ENCODE measurements around the gene MMP15. TPM values are rescaled to one million over a fixed set of nuclear protein-coding genes. Genes with fewer than 3 reads are reported as not detected.

MMP15 gene
- total and polyA plus RNA-seq, 2 of the 4 experiments (the other 2 are of a cell fraction), result 0.18 to 0.56 TPM

DNA sequence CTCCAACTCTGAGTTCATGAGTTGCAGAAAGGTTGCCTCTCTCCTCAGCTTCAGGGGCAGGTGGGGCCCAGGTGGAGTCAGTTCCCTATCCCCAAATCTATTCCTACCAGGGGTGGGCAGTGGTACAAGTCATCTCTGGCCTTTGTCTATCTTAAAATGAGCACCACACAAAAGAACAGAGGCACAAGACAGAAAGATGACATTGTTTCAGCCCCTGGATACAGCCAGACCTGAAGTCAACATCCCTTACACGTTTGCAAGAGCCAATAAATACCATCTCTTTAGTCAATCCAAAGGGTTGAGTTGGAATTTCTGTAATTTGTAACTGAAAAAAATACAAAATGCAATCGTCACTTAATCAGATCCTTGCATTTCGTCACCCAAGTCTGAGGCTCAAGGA lies 32.2 kb downstream of the MMP15 start:
- Histone ChIP-seq H3K9me3 (ENCODE audit: control insufficient read depth, insufficient read depth, low read length) (no peaks in the 10 kb centered on the region), H4K8ac (ENCODE audit: low read depth in 2 of 2, low read length in 2 of 2) (no peak overlapping the region), H2AK9ac (replicated peaks; ENCODE audit: low read depth, low read length, poor library complexity) (no peak overlapping the region), H3K4me2 (ENCODE audit: low read depth, low read length) (no peak overlapping the region), H4K91ac (ENCODE audit: insufficient read depth, low read depth, low read length) (no peak overlapping the region), H3K27ac (ENCODE audit: insufficient read depth, low read length) (no peak overlapping the region), H3K14ac (replicated peaks; ENCODE audit: low read depth, low read length) (no peak overlapping the region), H3K23ac (ENCODE audit: low read depth, low read length) (no peak overlapping the region), H3K9ac (ENCODE audit: low read depth, low read length) (no peak overlapping the region), H3K9me1 (ENCODE audit: insufficient read depth, low read length) (no peaks in the 10 kb centered on the region), H3K36me3 (ENCODE audit: control insufficient read depth, insufficient read depth, low read length) (no peaks in the 10 kb centered on the region), H3K4me1 (ENCODE audit: control insufficient read depth, insufficient read depth, low read length) (no peaks in the 10 kb centered on the region), H3K4ac (ENCODE audit: low read depth, low read length) (no peak overlapping the region), H4K5ac (ENCODE audit: low read depth, low read length) (no peak overlapping the region), H3K18ac (ENCODE audit: low read depth, low read length) (no peak overlapping the region), H3K4me3 (ENCODE audit: insufficient read depth, low read depth, low read length) (no peak overlapping the region), H4K20me1 (ENCODE audit: insufficient read depth, low read length) (no peaks in the 10 kb centered on the region), H2BK120ac (ENCODE audit: low read depth, low read length) (no peak overlapping the region), H3K56ac (ENCODE audit: extremely low read depth, insufficient read depth, low read length) (no peak overlapping the region), H2AFZ (replicated peaks; ENCODE audit: low read length, poor library complexity) (no peak overlapping the region), H2BK5ac (ENCODE audit: low read depth, low read length, poor library complexity, severe bottlenecking) (no peak overlapping the region), H2AK5ac (ENCODE audit: low read depth, low read length) (no peak overlapping the region), H3K27me3 (ENCODE audit: control insufficient read depth, insufficient read depth, low read length) (peaks cover 15% of the 10 kb centered on the region), H3K79me1 (ENCODE audit: low read depth in 1 of 2, low read length in 2 of 2) (no peaks in the 10 kb centered on the region), H2BK20ac (ENCODE audit: low read depth, low read length) (no peak overlapping the region), H2BK15ac (ENCODE audit: low read depth, low read length) (no peak overlapping the region)
- DNase-seq, result no peak
- no CpG with 5 or more reads among the region's 3 CpGs for WGBS, 2 experiments (ENCODE audit: extremely low coverage in 2 of 2, insufficient read length in 1 of 2)
- no peak for ATAC-seq (ENCODE audit: low read depth)
- ChIA-PET POLR2A (ENCODE audit: unreplicated experiment) (no interaction called here), CTCF (no interaction called here)
- no peak for TF ChIP-seq CHD1 (IDR thresholded peaks at IDR 0.05; ENCODE audit: low read depth, low read length)
- dilution Hi-C loops (cut with HindIII; ENCODE audit: low sequenced_read_pairs, unreplicated experiment), result no loop called here
- intact Hi-C loops (cut with micrococcal nuclease), result no loop called here
- BruUV-seq (replicated peaks), result no TSS peak
- in situ Hi-C loops (cut with MboI; ENCODE audit: low sequenced_read_pairs), result no loop called here

Measured in IMR-90 (cell line).